HepG2 (cell line): Measurements from ENCODE around the gene ATIC. TPM values are rescaled to one million over a fixed set of nuclear protein-coding genes. Genes with fewer than 3 reads are reported as not detected.

Experiments
- ATAC-seq: fragments of 200-7000 bp; cut with Tn5 transposase; 3 replicates; pipeline ENCODE4 v1.9.1; 2020; ENCODE audit warnings: mild to moderate bottlenecking, moderate library complexity
- BruUV-seq: library from RNA; stranded (reverse); fragments of 400-500 nt; replicated peaks from 2 replicates; lab custom pipeline; 2021; lab: Mats Ljungman, UMichigan
- CTCF ChIA-PET: fragments of 300-600 bp; formaldehyde crosslinking; extraction: SDS; loops from one replicate; lab custom pipeline; 2021; ENCODE audit warnings: low total read pairs, inconsistent platforms, low intra/inter-chr PET ratio; lab: Yijun Ruan, JAX
- POLR2A ChIA-PET: fragments of 350-600 bp; sonication (Branson Sonifier 250); formaldehyde crosslinking; loops from one replicate; lab custom pipeline; 2020; ENCODE audit warnings: antibody characterized with exemption, inconsistent platforms; lab: Yijun Ruan, JAX
- DNase-seq: peaks from one replicate; pipeline ENCODE4 v3.0.0-alpha.2; 2015; ENCODE audit warnings: low spot score
- FAIRE-seq: peaks from 3 replicates; lab custom pipeline; 2011; peaks lifted over from hg19 to GRCh38; lab: Jason Lieb, UNC
- H2AFZ ChIP-seq: one replicate; pipeline ENCODE4 v1.6.1; 2011; ENCODE audit warnings: low read length, inconsistent platforms
- H3K27ac ChIP-seq: fragments of 300-600 bp; 3 replicates; pipeline ENCODE4 v1.8.0; 2011; ENCODE audit warnings: mixed run types, mild to moderate bottlenecking, mixed read lengths, low read length, inconsistent platforms; ENCODE audit not compliant: insufficient read depth; ENCODE audit errors: extremely low read length
- H3K27me3 ChIP-seq, 2 experiments: fragments of 200-600 bp in 1 of 2; 2 replicates in 1 of 2; 3 replicates in 1 of 2; pipeline versions ENCODE4 v1.6.0 to v1.8.0; 2011; ENCODE audit warnings: low read length in 2 of 2, mild to moderate bottlenecking in 2 of 2, moderate library complexity in 2 of 2, inconsistent platforms in 1 of 2; ENCODE audit not compliant: insufficient read depth in 2 of 2, control insufficient read depth in 1 of 2
- H3K36me3 ChIP-seq, 2 experiments: fragments of 200-600 bp in 1 of 2; replicated peaks in 1 of 2; 2 replicates in 1 of 2; 3 replicates in 1 of 2; pipeline versions ENCODE4 v1.5.1 to v1.8.0; 2011; ENCODE audit warnings: low read length in 2 of 2, inconsistent platforms in 1 of 2; ENCODE audit not compliant: insufficient read depth in 2 of 2, control insufficient read depth in 1 of 2
- H3K4me1 ChIP-seq: 2 replicates; pipeline ENCODE4 v1.5.1; 2012; ENCODE audit warnings: low read length, inconsistent platforms; ENCODE audit not compliant: insufficient read depth
- H3K4me2 ChIP-seq: 2 replicates; pipeline ENCODE4 v1.6.0; 2011; ENCODE audit warnings: low read depth, low read length, inconsistent platforms
- H3K4me3 ChIP-seq, 3 experiments: fragments of 200-600 bp in 1 of 3; sonication (generic), shearing (Covaris generic) in 1 of 3; replicated peaks in 1 of 3; 2 replicates each; pipeline ENCODE4 v1.5.1; 2011 to 2016; ENCODE audit warnings: low read length in 3 of 3, inconsistent platforms in 2 of 3, low read depth in 2 of 3, mild to moderate bottlenecking in 2 of 3, control low read depth in 1 of 3, mixed read lengths in 1 of 3; ENCODE audit not compliant: insufficient read depth in 1 of 3
- H3K79me2 ChIP-seq: one replicate; pipeline ENCODE4 v1.6.1; 2011; ENCODE audit warnings: low read length, inconsistent platforms; ENCODE audit not compliant: insufficient read depth
- H3K9ac ChIP-seq: 2 replicates; pipeline ENCODE4 v1.6.0; 2011; ENCODE audit warnings: mild to moderate bottlenecking, low read depth, low read length, inconsistent platforms; ENCODE audit not compliant: insufficient read depth
- H3K9me3 ChIP-seq: 2 replicates; pipeline ENCODE4 v1.5.1; 2012; ENCODE audit warnings: mild to moderate bottlenecking, low read length
- H4K20me1 ChIP-seq: 2 replicates; pipeline ENCODE4 v1.6.0; 2011; ENCODE audit warnings: inconsistent platforms, mild to moderate bottlenecking, low read length, moderate library complexity; ENCODE audit not compliant: insufficient read depth
- ATM ChIP-seq: fragments of 450-650 bp; IDR thresholded peaks from 2 replicates; pipeline ENCODE4 v1.7.1; 2017; ENCODE audit warnings: mild to moderate bottlenecking, borderline replicate concordance
- EP300 ChIP-seq, 3 experiments: sonication (generic) in 1 of 3; formaldehyde crosslinking in 1 of 3; IDR thresholded peaks; 2 replicates each; pipeline versions ENCODE4 v1.5.1 to v1.6.1; 2011 to 2020; ENCODE audit warnings: low read depth in 2 of 3, low read length in 2 of 3, borderline replicate concordance in 1 of 3, improper control_type of control experiment in 1 of 3, mild to moderate bottlenecking in 1 of 3, missing genetic modification reagents in 1 of 3, moderate library complexity in 1 of 3
- KLF6 ChIP-seq: IDR thresholded peaks from 2 replicates; pipeline ENCODE4 v1.8.0; 2016; ENCODE audit warnings: missing biosample characterization, missing genetic modification reagents
- SRSF4 ChIP-seq: fragments of 200-400 bp; formaldehyde crosslinking; IDR thresholded peaks from one replicate; pipeline ENCODE4 v1.6.1; 2018; ENCODE audit warnings: mild to moderate bottlenecking, low read depth, low read length, moderate library complexity; ENCODE audit not compliant: poor library complexity, severe bottlenecking
- TEF ChIP-seq: sonication (generic); formaldehyde crosslinking; IDR thresholded peaks from 2 replicates; pipeline ENCODE4 v1.5.0; 2020; ENCODE audit warnings: missing genetic modification reagents
- TOPORS ChIP-seq: sonication (generic); formaldehyde crosslinking; IDR thresholded peaks from 2 replicates; pipeline ENCODE4 v1.8.0; 2023; ENCODE audit warnings: mild to moderate bottlenecking, missing genetic modification reagents
- ZFP41 ChIP-seq: sonication (generic); formaldehyde crosslinking; IDR thresholded peaks from 2 replicates; pipeline ENCODE4 v1.4.0; 2020; ENCODE audit warnings: mild to moderate bottlenecking, missing genetic modification reagents, borderline replicate concordance
- ZNF12 ChIP-seq: sonication (generic); formaldehyde crosslinking; IDR thresholded peaks from 2 replicates; pipeline ENCODE4 v1.5.0; 2020; ENCODE audit warnings: missing genetic modification reagents
- WGBS: methylation state at CpG from one replicate; pipeline ENCODE4 v1.1.6; 2017; ENCODE audit warnings: low lambda C conversion rate; 5-methylcytosine and 5-hydroxymethylcytosine counted together
- in situ Hi-C: cut with HindIII; loops from 2 replicates; pipeline ENCODE4 v1.10.0; 2017; ENCODE audit warnings: low pct_unique_long_range_greater_than_20kb; ENCODE audit not compliant: extremely low pct_ligation_motif_present
- intact Hi-C: fragments of 100-400 bp; cut with micrococcal nuclease; formaldehyde crosslinking; loops from one replicate; pipeline ENCODE4 v1.10.0; 2022; ENCODE audit not compliant: unreplicated experiment
- polyA plus RNA-seq, 8 experiments: library from polyadenylated mRNA; depleted of rRNA in 3 of 8; stranded (reverse) in 7 of 8; unstranded in 1 of 8; fragments of >200 nt; fragmentation: Illumina TruSeq in 4 of 8; extraction: Trizol in 4 of 8; gene quantifications; 2 replicates each; pipeline versions ENCODE4 v1.2.1 to v1.2.3, GENCODE V29; 2011 to 2016; ENCODE audit warnings: low read depth in 4 of 8, missing spikeins in 1 of 8, mixed read lengths in 1 of 8; ENCODE audit not compliant: insufficient read depth in 1 of 8
- total RNA-seq, 5 experiments: library from RNA; depleted of rRNA; stranded (reverse); fragments of >200 nt; fragmentation: Illumina TruSeq; extraction: Trizol; gene quantifications; 2 replicates each; pipeline ENCODE4 v1.2.3, GENCODE V29; 2016; ENCODE audit warnings: low read depth in 1 of 5
- TF ChIP-seq, protein P1 (sequence below): sonication (generic); formaldehyde crosslinking; IDR thresholded peaks from 2 replicates; pipeline ENCODE4 v1.4.0; 2020; ENCODE audit warnings: missing genetic modification reagents, borderline replicate concordance
- TF ChIP-seq, protein P2 (sequence below): sonication (generic); IDR thresholded peaks from 2 replicates; pipeline ENCODE4 v1.6.1; 2016; ENCODE audit warnings: low read depth, borderline replicate concordance
- TF ChIP-seq, protein P3 (sequence below): sonication (generic); formaldehyde crosslinking; IDR thresholded peaks from 2 replicates; pipeline ENCODE4 v1.8.1; 2022; ENCODE audit warnings: low read depth, mild to moderate bottlenecking, missing genetic modification reagents
- TF ChIP-seq, protein P4 (sequence below): sonication (generic); formaldehyde crosslinking; IDR thresholded peaks from 2 replicates; pipeline ENCODE4 v1.4.0; 2020; ENCODE audit warnings: missing genetic modification reagents

Gene ATIC
- total and polyA plus RNA-seq, 2 of the 13 experiments (the other 11 are each of a cell fraction or from before 2014, with no cell fraction given), result 89.8 to 146 TPM

- ATAC-seq, result no peak
Observed at GRCh38 chr2:215286309-215286708, 25.6 kb upstream of the ATIC start.

More at GRCh38 chr2:215286309-215286708, 25.6 kb upstream of the ATIC start:
- TF ChIP-seq, protein P1, sequence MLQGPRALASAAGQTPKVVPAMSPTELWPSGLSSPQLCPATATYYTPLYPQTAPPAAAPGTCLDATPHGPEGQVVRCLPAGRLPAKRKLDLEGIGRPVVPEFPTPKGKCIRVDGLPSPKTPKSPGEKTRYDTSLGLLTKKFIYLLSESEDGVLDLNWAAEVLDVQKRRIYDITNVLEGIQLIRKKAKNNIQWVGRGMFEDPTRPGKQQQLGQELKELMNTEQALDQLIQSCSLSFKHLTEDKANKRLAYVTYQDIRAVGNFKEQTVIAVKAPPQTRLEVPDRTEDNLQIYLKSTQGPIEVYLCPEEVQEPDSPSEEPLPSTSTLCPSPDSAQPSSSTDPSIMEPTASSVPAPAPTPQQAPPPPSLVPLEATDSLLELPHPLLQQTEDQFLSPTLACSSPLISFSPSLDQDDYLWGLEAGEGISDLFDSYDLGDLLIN (CRISPR knock-in tag), result no peak
- no peak for TF ChIP-seq TOPORS (CRISPR knock-in tag)
- TF ChIP-seq, protein P2, sequence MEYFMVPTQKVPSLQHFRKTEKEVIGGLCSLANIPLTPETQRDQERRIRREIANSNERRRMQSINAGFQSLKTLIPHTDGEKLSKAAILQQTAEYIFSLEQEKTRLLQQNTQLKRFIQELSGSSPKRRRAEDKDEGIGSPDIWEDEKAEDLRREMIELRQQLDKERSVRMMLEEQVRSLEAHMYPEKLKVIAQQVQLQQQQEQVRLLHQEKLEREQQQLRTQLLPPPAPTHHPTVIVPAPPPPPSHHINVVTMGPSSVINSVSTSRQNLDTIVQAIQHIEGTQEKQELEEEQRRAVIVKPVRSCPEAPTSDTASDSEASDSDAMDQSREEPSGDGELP, result no peak
- TF ChIP-seq ATM, result no peak
- TF ChIP-seq SRSF4, result no peak
- TF ChIP-seq ZNF12 (CRISPR knock-in tag), result no peak
- TF ChIP-seq EP300 (IDR thresholded peaks at IDR 0.05; ENCODE audit: low read depth in 2 of 2, low read length in 2 of 2), result no peak
- no peak for TF ChIP-seq EP300 (CRISPR knock-in tag; IDR thresholded peaks at IDR 0.05; ENCODE audit: borderline replicate concordance)
- TF ChIP-seq, protein P3, sequence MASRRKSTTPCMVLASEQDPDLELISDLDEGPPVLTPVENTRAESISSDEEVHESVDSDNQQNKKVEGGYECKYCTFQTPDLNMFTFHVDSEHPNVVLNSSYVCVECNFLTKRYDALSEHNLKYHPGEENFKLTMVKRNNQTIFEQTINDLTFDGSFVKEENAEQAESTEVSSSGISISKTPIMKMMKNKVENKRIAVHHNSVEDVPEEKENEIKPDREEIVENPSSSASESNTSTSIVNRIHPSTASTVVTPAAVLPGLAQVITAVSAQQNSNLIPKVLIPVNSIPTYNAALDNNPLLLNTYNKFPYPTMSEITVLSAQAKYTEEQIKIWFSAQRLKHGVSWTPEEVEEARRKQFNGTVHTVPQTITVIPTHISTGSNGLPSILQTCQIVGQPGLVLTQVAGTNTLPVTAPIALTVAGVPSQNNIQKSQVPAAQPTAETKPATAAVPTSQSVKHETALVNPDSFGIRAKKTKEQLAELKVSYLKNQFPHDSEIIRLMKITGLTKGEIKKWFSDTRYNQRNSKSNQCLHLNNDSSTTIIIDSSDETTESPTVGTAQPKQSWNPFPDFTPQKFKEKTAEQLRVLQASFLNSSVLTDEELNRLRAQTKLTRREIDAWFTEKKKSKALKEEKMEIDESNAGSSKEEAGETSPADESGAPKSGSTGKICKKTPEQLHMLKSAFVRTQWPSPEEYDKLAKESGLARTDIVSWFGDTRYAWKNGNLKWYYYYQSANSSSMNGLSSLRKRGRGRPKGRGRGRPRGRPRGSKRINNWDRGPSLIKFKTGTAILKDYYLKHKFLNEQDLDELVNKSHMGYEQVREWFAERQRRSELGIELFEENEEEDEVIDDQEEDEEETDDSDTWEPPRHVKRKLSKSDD (CRISPR knock-in tag), result no peak
- no peak for TF ChIP-seq ZFP41 (CRISPR knock-in tag)
- no peak for TF ChIP-seq TEF (CRISPR knock-in tag)
- TF ChIP-seq KLF6 (CRISPR knock-in tag), result no peak
- TF ChIP-seq, protein P4, sequence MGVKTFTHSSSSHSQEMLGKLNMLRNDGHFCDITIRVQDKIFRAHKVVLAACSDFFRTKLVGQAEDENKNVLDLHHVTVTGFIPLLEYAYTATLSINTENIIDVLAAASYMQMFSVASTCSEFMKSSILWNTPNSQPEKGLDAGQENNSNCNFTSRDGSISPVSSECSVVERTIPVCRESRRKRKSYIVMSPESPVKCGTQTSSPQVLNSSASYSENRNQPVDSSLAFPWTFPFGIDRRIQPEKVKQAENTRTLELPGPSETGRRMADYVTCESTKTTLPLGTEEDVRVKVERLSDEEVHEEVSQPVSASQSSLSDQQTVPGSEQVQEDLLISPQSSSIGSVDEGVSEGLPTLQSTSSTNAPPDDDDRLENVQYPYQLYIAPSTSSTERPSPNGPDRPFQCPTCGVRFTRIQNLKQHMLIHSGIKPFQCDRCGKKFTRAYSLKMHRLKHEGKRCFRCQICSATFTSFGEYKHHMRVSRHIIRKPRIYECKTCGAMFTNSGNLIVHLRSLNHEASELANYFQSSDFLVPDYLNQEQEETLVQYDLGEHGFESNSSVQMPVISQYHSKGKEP (CRISPR knock-in tag), result no peak
- DNase-seq (no peak), FAIRE-seq (no peak)
- 54% methylated on average over 2 of the region's 2 CpGs for WGBS
- Histone ChIP-seq H3K79me2 (no peaks in the 10 kb centered on the region), H3K27ac (no peak overlapping the region), H3K4me1 (no peaks in the 10 kb centered on the region), H3K36me3 (no peaks in the 10 kb centered on the region), H3K27me3 (no peaks in the 10 kb centered on the region; a peak in 1 of 5 replicates), H3K4me3 (no peak overlapping the region), H3K9me3 (no peaks in the 10 kb centered on the region), H4K20me1 (no peaks in the 10 kb centered on the region), H3K4me2 (no peak overlapping the region), H2AFZ (no peak overlapping the region), H3K9ac (no peak overlapping the region)
- in situ Hi-C loops, result no loop called here
- ChIA-PET CTCF (no interaction called here), POLR2A (no interaction called here)
- BruUV-seq, result no TSS peak
- intact Hi-C loops, result no loop called here
